Upper lobe of left lung (tissue), 6 donors: ENCODE results near the gene TRIM15. TPM values are rescaled to one million over a fixed set of nuclear protein-coding genes. Genes with fewer than 3 reads are reported as not detected.

Experiments
- ATAC-seq, 2 donors: fragments of 200-7000 bp; cut with Tn5 transposase; one replicate each; pipeline ENCODE4 v1.9.1; 2022; ENCODE audit warnings: mild to moderate bottlenecking in 2 of 2, moderate library complexity in 2 of 2; ENCODE audit not compliant: low FRiP score in 2 of 2
- DNase-seq, 2 donors: peaks; one replicate each; pipeline ENCODE4 v3.0.0-alpha.2; 2019 to 2020
- H3K27ac ChIP-seq, 4 donors: fragments of 200-600 bp; sonication (generic); one replicate each; pipeline ENCODE4 v1.5.1; 2016 to 2019
- H3K27me3 ChIP-seq, 4 donors: fragments of 200-600 bp; sonication (generic); one replicate each; pipeline ENCODE4 v1.5.1; 2017 to 2019
- H3K36me3 ChIP-seq, 4 donors: fragments of 200-600 bp; sonication (generic); one replicate each; pipeline ENCODE4 v1.5.1; 2016 to 2019
- H3K4me1 ChIP-seq, 4 donors: fragments of 200-600 bp; sonication (generic); one replicate each; pipeline ENCODE4 v1.5.1; 2018 to 2019
- H3K4me3 ChIP-seq, 4 donors: fragments of 200-600 bp; sonication (generic); one replicate each; pipeline ENCODE4 v1.5.1; 2017 to 2019; ENCODE audit warnings: mild to moderate bottlenecking in 2 of 4, moderate library complexity in 1 of 4
- H3K9me3 ChIP-seq, 4 donors: fragments of 200-600 bp; sonication (generic); one replicate each; pipeline ENCODE4 v1.5.1; 2018 to 2019
- EP300 ChIP-seq, 4 donors: sonication (generic); formaldehyde crosslinking; IDR thresholded peaks; one replicate each; pipeline ENCODE4 v1.5.1; 2017; ENCODE audit warnings: antibody characterized with exemption in 4 of 4, control low read depth in 2 of 4
- POLR2A ChIP-seq, 4 donors: fragments of 450-650 bp; IDR thresholded peaks; one replicate each; pipeline ENCODE4 v1.5.1; 2016 to 2017; ENCODE audit warnings: antibody characterized with exemption in 4 of 4, mild to moderate bottlenecking in 2 of 4
- POLR2AphosphoS5 ChIP-seq, 2 donors: sonication (generic); formaldehyde crosslinking; IDR thresholded peaks; one replicate each; pipeline ENCODE4 v1.5.1; 2017; ENCODE audit warnings: antibody characterized with exemption in 2 of 2
- WGBS, 2 donors: methylation state at CpG; one replicate each; pipeline ENCODE4 v1.1.5; 2017 to 2018; 5-methylcytosine and 5-hydroxymethylcytosine counted together
- total RNA-seq, 6 donors: library from RNA; depleted of rRNA in 4 of 6; stranded (reverse); fragments of >200 nt in 4 of 6; gene quantifications; one replicate each; pipeline versions ENCODE4 v1.1.0 to v1.2.1, GENCODE V29; 2016 to 2021
- TF ChIP-seq, protein P1 (sequence below), 6 experiments: fragments of 450-650 bp in 4 of 6; fragments of 200-600 bp in 2 of 6; sonication (generic) in 2 of 6; IDR thresholded peaks; one replicate each; pipeline ENCODE4 v1.5.1; 2016 to 2019; ENCODE audit warnings: antibody characterized with exemption in 6 of 6
- donor health status: DM: no; HTN: no; CAD: no; lungs with moderate emphysema.
- donor health status: DM: no; HTN: yes; CAD: no; lungs with severe emphysema.

Gene TRIM15
- total RNA-seq, 6 donors from 2014 or later = 0.30 to 1.0 TPM; not detected in 4

DNA sequence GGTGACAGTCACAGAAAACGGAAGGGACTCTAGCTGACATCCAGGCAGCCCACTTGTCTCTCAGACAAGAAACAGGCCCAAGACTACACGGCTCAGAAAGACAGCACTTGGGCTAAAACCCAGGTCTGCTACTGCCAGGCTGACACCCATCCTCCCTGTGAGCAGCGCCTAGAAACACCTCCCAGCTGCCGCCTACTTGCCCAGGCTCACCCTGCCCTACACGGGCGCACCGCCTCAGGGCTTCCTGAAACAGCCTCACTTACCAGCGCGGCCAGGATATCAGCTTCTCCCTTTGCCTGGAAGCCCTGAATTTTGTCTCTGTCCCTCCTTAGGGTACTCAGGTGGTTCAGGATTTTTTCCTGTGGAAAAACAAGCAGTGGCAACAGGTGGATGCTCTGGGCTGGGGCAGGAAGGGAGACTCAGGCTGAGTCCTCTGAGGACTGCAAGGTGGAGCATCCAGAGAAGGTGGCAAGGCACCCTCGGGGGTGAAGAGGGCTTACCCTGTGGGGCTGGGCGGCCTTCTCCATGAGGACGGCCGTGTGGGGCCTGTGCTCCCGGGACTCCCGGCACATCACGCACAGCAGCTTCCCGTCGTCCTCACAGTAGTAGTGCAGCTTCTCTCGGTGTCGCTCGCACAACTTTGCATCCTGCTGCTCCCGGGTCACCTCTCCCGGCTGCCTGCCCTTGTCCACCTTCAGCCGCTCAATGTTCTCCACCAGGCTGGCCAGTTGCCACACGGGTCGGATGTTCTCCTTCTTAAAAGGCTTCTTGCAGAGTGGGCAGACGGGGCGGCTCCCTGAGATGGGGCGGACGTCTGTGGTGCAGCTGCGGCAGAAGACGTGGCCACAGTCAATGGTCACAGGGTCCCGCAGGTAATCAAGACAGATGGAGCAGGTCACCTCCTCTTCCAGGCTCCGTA lies 35.1 kb downstream of the TRIM15 start:
- H3K4me3 ChIP-seq = no peak overlapping the region
- H3K27ac ChIP-seq = no peak overlapping the region
- WGBS, 2 donors = 94 to 95% methylated on average over 26 to 32 of the region's 34 CpGs
- H3K9me3 ChIP-seq = no peaks in the 10 kb centered on the region
- H3K4me1 ChIP-seq = peaks cover 17 to 20% (median 20%) of the 10 kb centered on the region in 4 donors
- ATAC-seq (no peak), DNase-seq (peak in 1 of 2 donors; percentile 57)
- peaks cover 33 to 72% (median 54%) of the 10 kb centered on the region in 4 donors for H3K36me3 ChIP-seq
- H3K27me3 ChIP-seq = no peaks in the 10 kb centered on the region
- TF ChIP-seq EP300 (IDR thresholded peaks at IDR 0.05) = no peak
- TF ChIP-seq POLR2AphosphoS5 (IDR thresholded peaks at IDR 0.05) = no peak
- TF ChIP-seq, protein P1, sequence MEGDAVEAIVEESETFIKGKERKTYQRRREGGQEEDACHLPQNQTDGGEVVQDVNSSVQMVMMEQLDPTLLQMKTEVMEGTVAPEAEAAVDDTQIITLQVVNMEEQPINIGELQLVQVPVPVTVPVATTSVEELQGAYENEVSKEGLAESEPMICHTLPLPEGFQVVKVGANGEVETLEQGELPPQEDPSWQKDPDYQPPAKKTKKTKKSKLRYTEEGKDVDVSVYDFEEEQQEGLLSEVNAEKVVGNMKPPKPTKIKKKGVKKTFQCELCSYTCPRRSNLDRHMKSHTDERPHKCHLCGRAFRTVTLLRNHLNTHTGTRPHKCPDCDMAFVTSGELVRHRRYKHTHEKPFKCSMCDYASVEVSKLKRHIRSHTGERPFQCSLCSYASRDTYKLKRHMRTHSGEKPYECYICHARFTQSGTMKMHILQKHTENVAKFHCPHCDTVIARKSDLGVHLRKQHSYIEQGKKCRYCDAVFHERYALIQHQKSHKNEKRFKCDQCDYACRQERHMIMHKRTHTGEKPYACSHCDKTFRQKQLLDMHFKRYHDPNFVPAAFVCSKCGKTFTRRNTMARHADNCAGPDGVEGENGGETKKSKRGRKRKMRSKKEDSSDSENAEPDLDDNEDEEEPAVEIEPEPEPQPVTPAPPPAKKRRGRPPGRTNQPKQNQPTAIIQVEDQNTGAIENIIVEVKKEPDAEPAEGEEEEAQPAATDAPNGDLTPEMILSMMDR (IDR thresholded peaks at IDR 0.05) = no peak
- TF ChIP-seq POLR2A (IDR thresholded peaks at IDR 0.05) = no peak

DNA sequence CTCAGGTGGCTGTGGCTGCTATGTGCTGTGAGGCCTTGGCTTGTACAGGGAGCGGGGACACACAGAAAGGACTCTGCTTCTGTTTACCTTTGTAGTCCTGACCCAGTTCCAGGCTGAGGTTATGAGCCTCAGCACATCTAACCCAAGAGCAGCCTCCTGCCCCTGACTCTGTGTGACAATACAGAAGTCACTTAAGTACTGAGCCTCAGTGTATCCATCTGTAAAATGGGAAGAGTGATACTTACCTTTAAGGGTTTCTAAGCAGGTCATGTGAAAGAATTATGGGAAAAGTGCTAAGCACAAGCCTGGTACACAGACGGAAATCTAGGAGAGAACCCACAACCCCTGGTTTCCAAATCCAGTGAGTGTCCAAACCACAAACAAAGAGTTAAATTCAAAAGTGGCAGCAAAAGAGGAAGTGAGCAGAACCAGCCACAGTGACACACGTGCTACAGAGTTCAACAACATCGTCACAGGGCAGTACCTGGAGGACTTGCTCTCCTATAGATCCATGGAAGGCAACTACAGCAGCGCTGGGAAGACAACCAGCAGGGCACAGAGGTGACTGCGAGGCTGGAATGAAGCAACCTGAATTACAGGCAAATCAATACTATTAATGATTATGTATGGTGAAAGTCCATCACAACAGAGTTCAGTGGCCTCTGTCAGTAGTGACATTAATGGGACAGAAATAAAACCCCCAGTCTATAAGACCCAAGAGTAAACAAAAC lies 37.4 kb downstream of the TRIM15 start:
- Histone ChIP-seq H3K4me3 (no peak overlapping the region), H3K27me3 (no peaks in the 10 kb centered on the region), H3K36me3 (peaks cover 20 to 51% (median 34%) of the 10 kb centered on the region in 4 donors), H3K27ac (no peak overlapping the region), H3K9me3 (no peaks in the 10 kb centered on the region), H3K4me1 (peaks cover 17 to 29% (median 22%) of the 10 kb centered on the region in 4 donors)
- 55 to 72% methylated on average over 6 of the region's 6 CpGs for WGBS, 2 donors
- TF ChIP-seq POLR2A (IDR thresholded peaks at IDR 0.05) = no peak
- TF ChIP-seq, protein P1 (IDR thresholded peaks at IDR 0.05) = no peak
- TF ChIP-seq POLR2AphosphoS5 (IDR thresholded peaks at IDR 0.05) = no peak
- no peak for TF ChIP-seq EP300 (IDR thresholded peaks at IDR 0.05)
- DNase-seq = no peak
- peak in 1 of 2 donors; percentile 62 for ATAC-seq

DNA sequence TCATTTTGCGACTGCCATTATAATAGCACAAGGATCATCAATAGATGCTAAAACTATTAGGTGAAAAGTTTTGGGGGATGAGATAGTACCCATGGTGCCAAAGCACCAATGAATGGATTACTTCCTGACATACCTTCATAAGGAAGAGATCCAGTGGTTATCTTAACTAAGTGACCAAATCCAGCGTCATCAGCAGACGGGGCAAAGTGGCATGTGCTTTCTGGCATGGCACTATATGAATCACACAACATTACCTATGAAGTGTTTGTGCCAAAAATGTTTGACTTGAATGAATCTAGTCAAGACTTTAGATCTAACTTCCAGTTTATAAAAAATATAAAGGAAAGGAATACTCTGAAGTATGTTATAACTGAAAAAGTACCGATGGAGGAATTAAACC lies 39.0 kb downstream of the TRIM15 start:
- no peak overlapping the region for H3K4me3 ChIP-seq
- ATAC-seq (no peak), DNase-seq (no peak)
- 89 to 94% methylated on average over 4 of the region's 4 CpGs for WGBS, 2 donors
- peaks cover 31 to 45% (median 38%) of the 10 kb centered on the region in 4 donors for H3K4me1 ChIP-seq
- H3K27ac ChIP-seq = no peak overlapping the region
- no peaks in the 10 kb centered on the region for H3K9me3 ChIP-seq
- H3K36me3 ChIP-seq = peaks cover 13 to 34% (median 19%) of the 10 kb centered on the region in 4 donors
- TF ChIP-seq EP300 (IDR thresholded peaks at IDR 0.05) = no peak
- TF ChIP-seq, protein P1 (IDR thresholded peaks at IDR 0.05) = no peak
- no peak for TF ChIP-seq POLR2A (IDR thresholded peaks at IDR 0.05)
- TF ChIP-seq POLR2AphosphoS5 (IDR thresholded peaks at IDR 0.05) = no peak
- no peaks in the 10 kb centered on the region for H3K27me3 ChIP-seq

DNA sequence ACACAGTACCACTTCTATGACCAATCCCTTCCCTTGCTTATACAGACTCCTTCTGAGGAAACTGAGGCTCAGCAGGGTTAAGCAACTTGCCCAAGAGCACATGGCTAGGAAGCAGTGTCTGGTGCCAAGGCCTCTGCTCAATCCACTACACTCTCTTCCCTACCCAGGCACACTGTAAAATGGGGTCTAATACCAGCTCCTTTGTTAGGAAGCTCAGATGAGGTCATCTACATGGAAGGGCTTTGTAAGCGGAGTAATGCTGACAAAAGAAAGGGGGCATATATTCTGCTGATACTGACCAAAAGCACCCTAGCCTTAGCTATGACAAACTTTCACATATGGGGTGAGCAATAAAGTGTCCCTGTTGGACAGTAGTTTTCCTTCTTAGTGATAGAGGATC lies 40.8 kb downstream of the TRIM15 start:
- TF ChIP-seq EP300 (IDR thresholded peaks at IDR 0.05) = no peak
- TF ChIP-seq POLR2A (IDR thresholded peaks at IDR 0.05) = no peak
- no peak for TF ChIP-seq POLR2AphosphoS5 (IDR thresholded peaks at IDR 0.05)
- TF ChIP-seq, protein P1 (IDR thresholded peaks at IDR 0.05) = no peak
- Histone ChIP-seq H3K9me3 (no peaks in the 10 kb centered on the region), H3K4me1 (peaks cover 43 to 63% (median 55%) of the 10 kb centered on the region in 4 donors), H3K27me3 (no peaks in the 10 kb centered on the region), H3K4me3 (no peak overlapping the region), H3K36me3 (peaks cover under 1 to 17% (median 1%) of the 10 kb centered on the region in 4 donors), H3K27ac (no peak overlapping the region)
- no peak for ATAC-seq
- WGBS, 2 donors = 93 to 95% methylated on average over 1 of the region's 1 CpG
- no peak for DNase-seq
